ENCODE results near the gene C12orf56. TPM values are rescaled to one million over a fixed set of nuclear protein-coding genes. Genes with fewer than 3 reads are reported as not detected.

Gene C12orf56
- total and polyA plus RNA-seq, 4 donors = 0.08 to 0.47 (median 0.24) TPM; not detected in 1

DNA sequence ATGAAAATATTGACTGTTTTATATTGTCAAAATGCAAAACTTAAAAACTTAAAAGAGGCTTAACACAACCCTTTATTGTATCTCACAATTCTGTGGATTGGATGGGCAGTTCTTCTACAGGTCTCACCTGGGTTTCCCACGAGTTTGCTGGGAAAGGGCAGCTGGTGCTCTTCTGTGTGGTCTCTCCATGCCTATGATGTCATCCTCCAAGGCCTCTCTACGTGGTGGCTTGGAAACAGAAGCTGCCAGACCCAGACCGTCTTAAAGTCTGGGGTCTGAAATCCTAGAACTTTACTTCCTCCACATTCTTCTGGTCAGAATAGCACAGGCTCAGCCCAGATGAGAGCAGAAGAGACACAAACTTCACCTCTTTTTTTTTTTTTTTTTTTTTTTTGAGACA lies 132.0 kb downstream of the C12orf56 start:
- 59% methylated on average over 3 of the region's 3 CpGs for WGBS
- no peak for TF ChIP-seq EGR1 (IDR thresholded peaks at IDR 0.05; ENCODE audit: low read depth in 2 of 2)
- TF ChIP-seq FOXA2 (IDR thresholded peaks at IDR 0.05) = no peak
- no peak for TF ChIP-seq HNF4G (IDR thresholded peaks at IDR 0.05)
- TF ChIP-seq, protein P1, sequence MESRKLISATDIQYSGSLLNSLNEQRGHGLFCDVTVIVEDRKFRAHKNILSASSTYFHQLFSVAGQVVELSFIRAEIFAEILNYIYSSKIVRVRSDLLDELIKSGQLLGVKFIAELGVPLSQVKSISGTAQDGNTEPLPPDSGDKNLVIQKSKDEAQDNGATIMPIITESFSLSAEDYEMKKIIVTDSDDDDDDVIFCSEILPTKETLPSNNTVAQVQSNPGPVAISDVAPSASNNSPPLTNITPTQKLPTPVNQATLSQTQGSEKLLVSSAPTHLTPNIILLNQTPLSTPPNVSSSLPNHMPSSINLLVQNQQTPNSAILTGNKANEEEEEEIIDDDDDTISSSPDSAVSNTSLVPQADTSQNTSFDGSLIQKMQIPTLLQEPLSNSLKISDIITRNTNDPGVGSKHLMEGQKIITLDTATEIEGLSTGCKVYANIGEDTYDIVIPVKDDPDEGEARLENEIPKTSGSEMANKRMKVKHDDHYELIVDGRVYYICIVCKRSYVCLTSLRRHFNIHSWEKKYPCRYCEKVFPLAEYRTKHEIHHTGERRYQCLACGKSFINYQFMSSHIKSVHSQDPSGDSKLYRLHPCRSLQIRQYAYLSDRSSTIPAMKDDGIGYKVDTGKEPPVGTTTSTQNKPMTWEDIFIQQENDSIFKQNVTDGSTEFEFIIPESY (IDR thresholded peaks at IDR 0.05) = no peak
- no peak for TF ChIP-seq RAD21 (IDR thresholded peaks at IDR 0.05)
- TF ChIP-seq, protein P2, sequence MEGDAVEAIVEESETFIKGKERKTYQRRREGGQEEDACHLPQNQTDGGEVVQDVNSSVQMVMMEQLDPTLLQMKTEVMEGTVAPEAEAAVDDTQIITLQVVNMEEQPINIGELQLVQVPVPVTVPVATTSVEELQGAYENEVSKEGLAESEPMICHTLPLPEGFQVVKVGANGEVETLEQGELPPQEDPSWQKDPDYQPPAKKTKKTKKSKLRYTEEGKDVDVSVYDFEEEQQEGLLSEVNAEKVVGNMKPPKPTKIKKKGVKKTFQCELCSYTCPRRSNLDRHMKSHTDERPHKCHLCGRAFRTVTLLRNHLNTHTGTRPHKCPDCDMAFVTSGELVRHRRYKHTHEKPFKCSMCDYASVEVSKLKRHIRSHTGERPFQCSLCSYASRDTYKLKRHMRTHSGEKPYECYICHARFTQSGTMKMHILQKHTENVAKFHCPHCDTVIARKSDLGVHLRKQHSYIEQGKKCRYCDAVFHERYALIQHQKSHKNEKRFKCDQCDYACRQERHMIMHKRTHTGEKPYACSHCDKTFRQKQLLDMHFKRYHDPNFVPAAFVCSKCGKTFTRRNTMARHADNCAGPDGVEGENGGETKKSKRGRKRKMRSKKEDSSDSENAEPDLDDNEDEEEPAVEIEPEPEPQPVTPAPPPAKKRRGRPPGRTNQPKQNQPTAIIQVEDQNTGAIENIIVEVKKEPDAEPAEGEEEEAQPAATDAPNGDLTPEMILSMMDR (IDR thresholded peaks at IDR 0.05; ENCODE audit: low read depth, low read length, missing input control) = no peak
- TF ChIP-seq YY1 (IDR thresholded peaks at IDR 0.05) = no peak
- no peak for TF ChIP-seq RXRA (IDR thresholded peaks at IDR 0.05)
- no peak for TF ChIP-seq NR2F2 (IDR thresholded peaks at IDR 0.05)
- no peak overlapping the region for H3K4me3 ChIP-seq (ENCODE audit: low read depth in 1 of 3, low read length in 3 of 3)
- H3K4me1 ChIP-seq (ENCODE audit: control insufficient read depth in 4 of 4, insufficient read depth in 4 of 4, low read length in 3 of 4) = no peaks in the 10 kb centered on the region
- DNase-seq (ENCODE audit: low spot score) = no peak
- no peak overlapping the region for H3K27ac ChIP-seq (ENCODE audit: low read depth in 1 of 2, low read length in 2 of 2)
- no peaks in the 10 kb centered on the region for H3K36me3 ChIP-seq (ENCODE audit: control insufficient read depth in 4 of 4, insufficient read depth in 3 of 4, low read depth in 1 of 4, low read length in 3 of 4)
- H3K27me3 ChIP-seq (ENCODE audit: control insufficient read depth in 4 of 4, insufficient read depth in 4 of 4, low read length in 3 of 4) = no peaks in the 10 kb centered on the region
- H3K9me3 ChIP-seq (ENCODE audit: control insufficient read depth in 4 of 4, low read length in 3 of 4) = no peaks in the 10 kb centered on the region
- H3K9ac ChIP-seq (ENCODE audit: low read depth in 1 of 2, low read length in 2 of 2) = no peak overlapping the region

DNA sequence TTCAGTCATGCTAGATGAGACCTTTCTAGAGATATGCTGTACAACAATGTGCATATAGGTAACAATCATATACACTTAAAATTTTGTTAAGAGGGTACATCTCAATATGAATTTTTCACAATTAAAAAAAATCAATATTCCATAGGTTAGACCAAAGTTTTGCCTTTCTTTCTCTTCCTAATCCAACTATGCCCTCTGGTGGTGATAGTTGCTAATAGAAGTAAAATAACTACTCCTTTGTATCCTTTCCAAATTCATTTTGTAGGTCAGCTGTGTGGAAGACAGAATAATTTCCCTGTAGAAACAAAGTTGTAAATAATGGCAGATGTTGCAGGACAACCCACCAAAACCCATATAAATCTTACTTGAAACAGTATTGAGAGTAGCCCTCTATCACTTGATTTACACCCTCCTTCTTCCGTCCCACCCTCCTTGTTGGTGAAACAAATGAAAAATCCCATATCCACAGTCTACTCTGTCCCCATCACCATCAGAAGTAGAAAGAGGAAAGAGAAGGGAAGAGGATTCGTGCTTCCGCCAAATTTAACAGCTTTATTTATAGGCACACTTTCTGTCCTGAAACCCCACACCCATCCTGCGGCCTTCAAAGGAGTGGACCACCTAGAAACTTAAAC lies 134.3 kb downstream of the C12orf56 start:
- Histone ChIP-seq H3K36me3 (ENCODE audit: control insufficient read depth in 4 of 4, insufficient read depth in 3 of 4, low read depth in 1 of 4, low read length in 3 of 4) (no peaks in the 10 kb centered on the region), H3K27me3 (ENCODE audit: control insufficient read depth in 4 of 4, insufficient read depth in 4 of 4, low read length in 3 of 4) (no peaks in the 10 kb centered on the region), H3K9me3 (ENCODE audit: control insufficient read depth in 4 of 4, low read length in 3 of 4) (no peaks in the 10 kb centered on the region), H3K4me1 (ENCODE audit: control insufficient read depth in 4 of 4, insufficient read depth in 4 of 4, low read length in 3 of 4) (peaks cover 0 to 4% (median 0%) of the 10 kb centered on the region in 4 donors), H3K27ac (ENCODE audit: low read depth in 1 of 2, low read length in 2 of 2) (no peak overlapping the region), H3K4me3 (ENCODE audit: low read depth in 1 of 3, low read length in 3 of 3) (no peak overlapping the region), H3K9ac (ENCODE audit: low read depth in 1 of 2, low read length in 2 of 2) (no peak overlapping the region)
- TF ChIP-seq HNF4G (IDR thresholded peaks at IDR 0.05) (no peak), RXRA (IDR thresholded peaks at IDR 0.05) (no peak), TAF1 (conservative IDR thresholded peaks at IDR 0.05) (no peak), YY1 (IDR thresholded peaks at IDR 0.05) (no peak), SP1 (IDR thresholded peaks at IDR 0.05) (no peak), JUND (IDR thresholded peaks at IDR 0.05) (no peak), FOXA1 (IDR thresholded peaks at IDR 0.05) (no peak), GABPA (IDR thresholded peaks at IDR 0.05 in 1 of 2, conservative IDR thresholded peaks at IDR 0.05 in 1 of 2) (no peak), HNF4A (conservative IDR thresholded peaks at IDR 0.05) (peak in 1 of 2 donors; percentile 10), NR2F2 (IDR thresholded peaks at IDR 0.05) (no peak), FOXA2 (IDR thresholded peaks at IDR 0.05) (no peak), EGR1 (IDR thresholded peaks at IDR 0.05; ENCODE audit: low read depth in 2 of 2) (no peak), RAD21 (IDR thresholded peaks at IDR 0.05) (peak; percentile 93 to 96)
- TF ChIP-seq, protein P2 (IDR thresholded peaks at IDR 0.05; ENCODE audit: low read depth, low read length, missing input control) = peak; percentile 71
- TF ChIP-seq, protein P3, sequence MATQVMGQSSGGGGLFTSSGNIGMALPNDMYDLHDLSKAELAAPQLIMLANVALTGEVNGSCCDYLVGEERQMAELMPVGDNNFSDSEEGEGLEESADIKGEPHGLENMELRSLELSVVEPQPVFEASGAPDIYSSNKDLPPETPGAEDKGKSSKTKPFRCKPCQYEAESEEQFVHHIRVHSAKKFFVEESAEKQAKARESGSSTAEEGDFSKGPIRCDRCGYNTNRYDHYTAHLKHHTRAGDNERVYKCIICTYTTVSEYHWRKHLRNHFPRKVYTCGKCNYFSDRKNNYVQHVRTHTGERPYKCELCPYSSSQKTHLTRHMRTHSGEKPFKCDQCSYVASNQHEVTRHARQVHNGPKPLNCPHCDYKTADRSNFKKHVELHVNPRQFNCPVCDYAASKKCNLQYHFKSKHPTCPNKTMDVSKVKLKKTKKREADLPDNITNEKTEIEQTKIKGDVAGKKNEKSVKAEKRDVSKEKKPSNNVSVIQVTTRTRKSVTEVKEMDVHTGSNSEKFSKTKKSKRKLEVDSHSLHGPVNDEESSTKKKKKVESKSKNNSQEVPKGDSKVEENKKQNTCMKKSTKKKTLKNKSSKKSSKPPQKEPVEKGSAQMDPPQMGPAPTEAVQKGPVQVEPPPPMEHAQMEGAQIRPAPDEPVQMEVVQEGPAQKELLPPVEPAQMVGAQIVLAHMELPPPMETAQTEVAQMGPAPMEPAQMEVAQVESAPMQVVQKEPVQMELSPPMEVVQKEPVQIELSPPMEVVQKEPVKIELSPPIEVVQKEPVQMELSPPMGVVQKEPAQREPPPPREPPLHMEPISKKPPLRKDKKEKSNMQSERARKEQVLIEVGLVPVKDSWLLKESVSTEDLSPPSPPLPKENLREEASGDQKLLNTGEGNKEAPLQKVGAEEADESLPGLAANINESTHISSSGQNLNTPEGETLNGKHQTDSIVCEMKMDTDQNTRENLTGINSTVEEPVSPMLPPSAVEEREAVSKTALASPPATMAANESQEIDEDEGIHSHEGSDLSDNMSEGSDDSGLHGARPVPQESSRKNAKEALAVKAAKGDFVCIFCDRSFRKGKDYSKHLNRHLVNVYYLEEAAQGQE (IDR thresholded peaks at IDR 0.05) = no peak
- TF ChIP-seq, protein P4, sequence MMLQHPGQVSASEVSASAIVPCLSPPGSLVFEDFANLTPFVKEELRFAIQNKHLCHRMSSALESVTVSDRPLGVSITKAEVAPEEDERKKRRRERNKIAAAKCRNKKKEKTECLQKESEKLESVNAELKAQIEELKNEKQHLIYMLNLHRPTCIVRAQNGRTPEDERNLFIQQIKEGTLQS (IDR thresholded peaks at IDR 0.05) = no peak
- TF ChIP-seq, protein P1 (IDR thresholded peaks at IDR 0.05) = no peak
- TF ChIP-seq, protein P5, sequence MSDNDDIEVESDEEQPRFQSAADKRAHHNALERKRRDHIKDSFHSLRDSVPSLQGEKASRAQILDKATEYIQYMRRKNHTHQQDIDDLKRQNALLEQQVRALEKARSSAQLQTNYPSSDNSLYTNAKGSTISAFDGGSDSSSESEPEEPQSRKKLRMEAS (IDR thresholded peaks at IDR 0.05) = no peak
- 71% methylated on average over 4 of the region's 4 CpGs for WGBS
- no peak for DNase-seq (ENCODE audit: low spot score)
